Measurements from ENCODE around the gene MINDY3. TPM values are rescaled to one million over a fixed set of nuclear protein-coding genes. Genes with fewer than 3 reads are reported as not detected.
"Not testable (repeated sequence)": the region's sequence is repeated elsewhere in the genome, so short reads cannot be mapped to it uniquely, and the experiment has no call there.

MINDY3 gene
- total RNA-seq, 1 experiment from 2014 or later, result 14.9 TPM

GRCh38 chr10:15872645-15873044, 12.3 kb upstream of the MINDY3 start:
- not testable (repeated sequence) for H3K23me2 ChIP-seq (ENCODE audit: insufficient read length, low read depth, low read length, poor library complexity, severe bottlenecking); H3K14ac ChIP-seq (ENCODE audit: insufficient read depth, low read length); H3K23ac ChIP-seq (ENCODE audit: insufficient read length, low read depth, low read length); H2BK120ac ChIP-seq (ENCODE audit: low read depth, low read length, poor library complexity, severe bottlenecking); H3K79me1 ChIP-seq (ENCODE audit: insufficient read depth, low read depth, low read length, poor library complexity, severe bottlenecking); H4K8ac ChIP-seq (replicated peaks; ENCODE audit: insufficient read length, low read depth, low read length); H3K27me3 ChIP-seq (ENCODE audit: insufficient read depth, low read length); H3K4me1 ChIP-seq (ENCODE audit: insufficient read depth, low read length); H2AK5ac ChIP-seq (ENCODE audit: insufficient read length, low read length); H3T11ph ChIP-seq (ENCODE audit: low read length); H3K56ac ChIP-seq (ENCODE audit: insufficient read length, low read depth, low read length); DNase-seq; H4K91ac ChIP-seq (ENCODE audit: insufficient read length, low read depth, low read length); H3K4me2 ChIP-seq (ENCODE audit: insufficient read depth, insufficient read length, low read length); H4K20me1 ChIP-seq (ENCODE audit: control insufficient read depth, insufficient read depth, insufficient read length); H3K9me3 ChIP-seq (ENCODE audit: control insufficient read depth, low read depth, low read length); H3K9ac ChIP-seq (ENCODE audit: extremely low read depth, insufficient read length, low read length); H3K4me3 Mint-ChIP-seq; H3K4me1 Mint-ChIP-seq; H3K18ac ChIP-seq (ENCODE audit: insufficient read length, low read depth, low read length); H2BK12ac ChIP-seq (ENCODE audit: insufficient read length, low read depth, low read length); H2BK20ac ChIP-seq (ENCODE audit: low read depth, low read length, poor library complexity, severe bottlenecking); H2BK15ac ChIP-seq (ENCODE audit: low read depth, low read length); H2AFZ ChIP-seq (ENCODE audit: low read length); H2BK5ac ChIP-seq (ENCODE audit: insufficient read length, low read length); H3K9me3 Mint-ChIP-seq; H4K5ac ChIP-seq (ENCODE audit: insufficient read length, low read depth, low read length); H3K27ac ChIP-seq (ENCODE audit: insufficient read length, low read depth, low read length); H3K27ac Mint-ChIP-seq; H3K36me3 Mint-ChIP-seq (ENCODE audit: insufficient read depth in 1 of 3, low read depth in 3 of 3); H3K4ac ChIP-seq (ENCODE audit: low read depth, low read length); H3K79me2 ChIP-seq (ENCODE audit: insufficient read depth, low read length)
- WGBS (ENCODE audit: extremely low coverage, insufficient read length, low lambda C conversion rate), result no CpG with 5 or more reads among the region's 4 CpGs
- H3K27me3 Mint-ChIP-seq (ENCODE audit: low read depth), result peaks cover 82% of the 10 kb centered on the region
